PC-9 (cell line): Measurements from ENCODE around the gene JAK1. TPM values are rescaled to one million over a fixed set of nuclear protein-coding genes. Genes with fewer than 3 reads are reported as not detected.

Experiments
- BruUV-seq: library from RNA; stranded (reverse); fragments of 400-500 nt; replicated peaks from 2 replicates; lab custom pipeline; 2021; lab: Mats Ljungman, UMichigan
- CTCF ChIA-PET: fragments of 300-600 bp; sonication (Branson Sonifier 250); formaldehyde crosslinking; loops from one replicate; lab custom pipeline; 2022; ENCODE audit warnings: antibody characterized with exemption; lab: Charles Lee
- POLR2A ChIA-PET: fragments of 300-600 bp; sonication (Branson Sonifier 250); formaldehyde crosslinking; loops from one replicate; lab custom pipeline; 2022; ENCODE audit warnings: antibody characterized with exemption; ENCODE audit not compliant: unreplicated experiment; lab: Charles Lee
- DNase-seq, 2 experiments: peaks; one replicate each; pipeline versions ENCODE4 v3.0.0 to v3.0.0-alpha.2; 2015 to 2022; ENCODE audit warnings: mixed read lengths in 1 of 2
- H2AFZ ChIP-seq: fragments of 200-600 bp; sonication (generic); 2 replicates; pipeline ENCODE4 v1.8.1; 2017; ENCODE audit warnings: antibody characterized with exemption
- H3F3A ChIP-seq: fragments of 200-600 bp; sonication (generic); 2 replicates; pipeline ENCODE4 v1.8.1; 2017; ENCODE audit warnings: antibody characterized with exemption, mild to moderate bottlenecking, low read depth; ENCODE audit not compliant: insufficient read depth
- H3K27ac ChIP-seq: fragments of 200-600 bp; sonication (generic); 2 replicates; pipeline ENCODE4 v1.6.1; 2016; ENCODE audit warnings: mixed run types
- H3K27me3 ChIP-seq: fragments of 200-600 bp; sonication (generic); 2 replicates; pipeline ENCODE4 v1.6.1; 2016; ENCODE audit warnings: low read depth, mixed run types; ENCODE audit not compliant: insufficient read depth
- H3K36me3 ChIP-seq: fragments of 200-600 bp; sonication (generic); 2 replicates; pipeline ENCODE4 v1.6.1; 2016; ENCODE audit warnings: low read depth, mixed run types
- H3K4me1 ChIP-seq: fragments of 200-600 bp; sonication (generic); replicated peaks from 2 replicates; pipeline ENCODE4 v1.6.1; 2016; ENCODE audit warnings: mixed run types; ENCODE audit not compliant: insufficient read depth
- H3K4me2 ChIP-seq: fragments of 200-600 bp; sonication (generic); 2 replicates; pipeline ENCODE4 v1.6.1; 2017; ENCODE audit warnings: mixed run types
- H3K4me3 ChIP-seq: fragments of 200-600 bp; sonication (generic); 2 replicates; pipeline ENCODE4 v1.6.1; 2016; ENCODE audit warnings: mixed run types
- H3K79me2 ChIP-seq: fragments of 200-600 bp; sonication (generic); 2 replicates; pipeline ENCODE4 v1.6.1; 2017; ENCODE audit warnings: low read depth, mixed run types
- H3K9me2 ChIP-seq: fragments of 200-600 bp; sonication (generic); 2 replicates; pipeline ENCODE4 v1.8.1; 2017; ENCODE audit warnings: mild to moderate bottlenecking; ENCODE audit not compliant: insufficient read depth
- H3K9me3 ChIP-seq: fragments of 200-600 bp; sonication (generic); 2 replicates; pipeline ENCODE4 v1.8.1; 2016; ENCODE audit warnings: low read depth; ENCODE audit not compliant: insufficient read depth
- H4K20me1 ChIP-seq: fragments of 200-600 bp; sonication (generic); 2 replicates; pipeline ENCODE4 v1.8.1; 2017; ENCODE audit not compliant: insufficient read depth
- EZH2 ChIP-seq: fragments of 200-600 bp; sonication (generic); IDR thresholded peaks from 2 replicates; pipeline ENCODE4 v1.8.0; 2017; ENCODE audit warnings: antibody characterized with exemption, low read depth
- intact Hi-C: fragments of 100-400 bp; cut with micrococcal nuclease; formaldehyde crosslinking; loops from one replicate; pipeline ENCODE4 v1.10.0; 2022; ENCODE audit not compliant: unreplicated experiment
- total RNA-seq: library from RNA; stranded (reverse); gene quantifications from 2 replicates; pipeline ENCODE4 v1.2.3, GENCODE V29; 2021
- TF ChIP-seq, protein P1 (sequence below): fragments of 200-600 bp; sonication (generic); conservative IDR thresholded peaks from 2 replicates; pipeline ENCODE4 v1.6.1; 2017; ENCODE audit warnings: mixed run types, antibody characterized with exemption, mild to moderate bottlenecking, moderate library complexity

Gene JAK1
- total RNA-seq, 1 experiment from 2014 or later = 88.5 TPM

DNA sequence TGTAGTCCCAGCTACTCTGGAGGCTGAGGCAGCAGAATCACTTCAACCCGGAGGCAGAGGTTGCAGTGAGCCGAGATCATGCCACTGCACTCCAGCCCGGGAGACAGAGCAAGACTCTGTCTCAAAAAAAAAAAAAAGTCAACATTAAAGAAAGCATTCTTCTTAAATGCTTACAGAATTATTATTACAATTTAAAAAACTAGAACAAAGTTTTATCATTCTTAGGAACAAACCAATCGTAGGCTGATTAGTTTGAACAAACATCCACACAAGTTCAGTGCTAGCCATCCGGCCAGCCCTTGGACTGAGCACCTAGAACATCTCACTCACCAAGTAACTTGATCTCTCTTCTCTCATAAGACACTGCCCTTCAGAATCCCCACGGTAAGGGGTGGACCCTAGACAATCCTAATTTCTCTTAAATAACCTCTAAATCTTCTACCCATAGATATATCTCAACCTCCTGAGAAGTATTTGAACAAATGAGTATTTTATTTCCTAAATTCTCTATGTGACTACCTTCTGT lies 16.0 kb downstream of the JAK1 start:
- no peaks in the 10 kb centered on the region for H3K36me3 ChIP-seq
- peaks cover 16% of the 10 kb centered on the region for H3F3A ChIP-seq
- no peak for DNase-seq
- intact Hi-C loops = no loop called here
- H2AFZ ChIP-seq = no peak overlapping the region
- H3K9me2 ChIP-seq = no peaks in the 10 kb centered on the region
- H3K4me1 ChIP-seq = peaks cover 49% of the 10 kb centered on the region
- POLR2A ChIA-PET = no interaction called here
- H3K79me2 ChIP-seq = peaks cover 91% of the 10 kb centered on the region
- CTCF ChIA-PET = no interaction called here
- no peak for TF ChIP-seq EZH2
- TF ChIP-seq, protein P1, sequence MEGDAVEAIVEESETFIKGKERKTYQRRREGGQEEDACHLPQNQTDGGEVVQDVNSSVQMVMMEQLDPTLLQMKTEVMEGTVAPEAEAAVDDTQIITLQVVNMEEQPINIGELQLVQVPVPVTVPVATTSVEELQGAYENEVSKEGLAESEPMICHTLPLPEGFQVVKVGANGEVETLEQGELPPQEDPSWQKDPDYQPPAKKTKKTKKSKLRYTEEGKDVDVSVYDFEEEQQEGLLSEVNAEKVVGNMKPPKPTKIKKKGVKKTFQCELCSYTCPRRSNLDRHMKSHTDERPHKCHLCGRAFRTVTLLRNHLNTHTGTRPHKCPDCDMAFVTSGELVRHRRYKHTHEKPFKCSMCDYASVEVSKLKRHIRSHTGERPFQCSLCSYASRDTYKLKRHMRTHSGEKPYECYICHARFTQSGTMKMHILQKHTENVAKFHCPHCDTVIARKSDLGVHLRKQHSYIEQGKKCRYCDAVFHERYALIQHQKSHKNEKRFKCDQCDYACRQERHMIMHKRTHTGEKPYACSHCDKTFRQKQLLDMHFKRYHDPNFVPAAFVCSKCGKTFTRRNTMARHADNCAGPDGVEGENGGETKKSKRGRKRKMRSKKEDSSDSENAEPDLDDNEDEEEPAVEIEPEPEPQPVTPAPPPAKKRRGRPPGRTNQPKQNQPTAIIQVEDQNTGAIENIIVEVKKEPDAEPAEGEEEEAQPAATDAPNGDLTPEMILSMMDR = no peak
- peak overlapping the region; percentile 98 for H3K27ac ChIP-seq
- H3K4me3 ChIP-seq = no peak overlapping the region
- 0 out of 2 replicates have a peak overlapping the region, but pooled peaks have one; percentile 17 for H3K4me2 ChIP-seq
- H3K9me3 ChIP-seq = no peaks in the 10 kb centered on the region
- no peaks in the 10 kb centered on the region for H4K20me1 ChIP-seq
- no peaks in the 10 kb centered on the region for H3K27me3 ChIP-seq
- no TSS peak for BruUV-seq

DNA sequence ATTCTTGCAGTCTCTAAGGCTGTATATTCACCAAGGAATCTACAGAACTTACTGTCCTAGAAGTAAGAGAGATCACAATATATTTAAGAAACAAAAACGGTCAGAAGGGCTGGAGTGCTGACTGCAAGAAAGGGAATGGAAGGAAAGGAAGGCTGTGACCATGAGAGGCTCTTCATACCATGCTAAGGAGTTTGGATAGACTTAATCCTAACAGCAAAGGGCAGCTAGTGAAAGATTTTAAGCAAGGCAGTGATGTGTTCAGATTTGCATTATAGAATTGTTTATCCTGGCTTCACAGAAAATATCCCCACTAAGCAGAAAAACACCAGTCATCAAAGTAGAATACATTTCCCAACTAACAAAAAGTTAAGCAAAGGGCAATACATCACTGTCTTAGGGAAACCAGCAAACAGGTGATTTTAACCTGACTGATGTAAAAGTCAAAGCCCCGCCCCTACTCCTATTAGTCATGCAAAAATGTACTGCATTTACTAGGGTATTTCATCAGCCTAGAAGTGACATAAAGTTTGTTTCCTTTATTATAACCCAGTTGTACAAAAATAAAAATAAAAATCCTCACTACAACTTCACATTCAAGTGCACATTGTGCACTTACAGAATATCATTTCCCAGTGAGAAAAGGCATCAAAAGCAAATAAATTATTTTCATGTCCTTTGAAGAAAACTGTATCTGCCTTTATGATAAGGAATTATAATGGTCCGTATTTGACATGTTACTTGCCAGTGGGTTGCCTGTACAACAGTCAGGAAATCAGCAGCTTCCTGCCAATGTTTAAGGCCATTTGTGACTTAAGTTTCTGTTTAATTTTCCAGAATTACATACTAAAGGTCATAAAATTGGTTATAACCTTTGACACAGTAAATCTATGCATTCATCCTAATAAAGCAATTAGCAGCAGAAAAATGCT lies 17.2 kb downstream of the JAK1 start:
- Histone ChIP-seq H3K9me3 (no peaks in the 10 kb centered on the region), H4K20me1 (no peaks in the 10 kb centered on the region), H3K27ac (peak overlapping the region; percentile 98), H3K4me3 (peak overlapping the region; percentile 13; the same call in 1 of the 2 replicates), H2AFZ (no peak overlapping the region), H3F3A (peaks cover 16% of the 10 kb centered on the region), H3K4me1 (peaks cover 49% of the 10 kb centered on the region), H3K27me3 (no peaks in the 10 kb centered on the region), H3K79me2 (peaks cover 90% of the 10 kb centered on the region), H3K4me2 (peak overlapping the region; percentile 68), H3K36me3 (no peaks in the 10 kb centered on the region), H3K9me2 (no peaks in the 10 kb centered on the region)
- TF ChIP-seq EZH2 = no peak
- TF ChIP-seq, protein P1 = no peak
- intact Hi-C loops = no loop called here
- TSS peak; percentile 28 for BruUV-seq
- DNase-seq = peak; percentile 38 to 84
- POLR2A ChIA-PET = no interaction called here
- CTCF ChIA-PET = no interaction called here

DNA sequence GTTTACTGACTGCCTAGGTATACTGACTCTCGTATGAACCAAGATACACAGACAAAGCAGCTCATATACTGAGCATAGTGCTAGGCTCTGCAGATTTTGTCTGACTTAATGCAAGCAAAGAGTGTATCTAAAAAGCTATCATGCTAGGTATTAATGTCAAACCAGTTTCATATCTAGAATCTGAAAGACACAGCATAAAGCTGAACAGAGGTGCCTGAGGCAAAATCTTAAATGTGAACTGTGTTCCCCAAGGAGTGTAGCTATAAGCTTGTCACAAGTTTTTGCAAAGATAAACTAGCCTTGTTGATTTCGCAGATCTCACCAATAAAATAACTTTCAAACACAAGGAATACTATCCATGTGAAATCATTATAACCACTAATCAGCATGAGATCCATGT lies 18.1 kb downstream of the JAK1 start:
- Histone ChIP-seq H3K4me1 (peaks cover 49% of the 10 kb centered on the region), H3K9me3 (no peaks in the 10 kb centered on the region), H3K4me3 (no peak overlapping the region), H3K27ac (peak overlapping the region; percentile 98), H3K27me3 (no peaks in the 10 kb centered on the region), H3K79me2 (peaks cover 87% of the 10 kb centered on the region), H3K9me2 (no peaks in the 10 kb centered on the region), H2AFZ (no peak overlapping the region), H3K4me2 (peak overlapping the region; percentile 34), H4K20me1 (no peaks in the 10 kb centered on the region), H3F3A (peaks cover 16% of the 10 kb centered on the region), H3K36me3 (no peaks in the 10 kb centered on the region)
- no TSS peak for BruUV-seq
- intact Hi-C loops = no loop called here
- ChIA-PET CTCF (no interaction called here), POLR2A (interaction anchor here (0.6 to 0.7 kb wide), 3 partner anchors 13 to 469 kb away, joined by 3 to 4 read pairs (median 3); no protein-coding TSS in a partner anchor)
- no peak for DNase-seq
- TF ChIP-seq, protein P1 = no peak
- TF ChIP-seq EZH2 = no peak
